RCC 7860 (cell line): ENCODE results near the gene KDM4C.
A peak's percentile ranks its signal among the peaks of the same experiment; 100 is the strongest.
"Not testable (repeated sequence)": the region's sequence is repeated elsewhere in the genome, so short reads cannot be mapped to it uniquely, and the experiment has no call there.

Experiments used
- DNase-seq: peaks from one replicate; pipeline ENCODE4 v3.0.0-alpha.2; 2015; ENCODE audit warnings: low spot score
- FAIRE-seq: peaks from 2 replicates; lab custom pipeline; 2012; peaks lifted over from hg19 to GRCh38; lab: Jason Lieb, UNC

KDM4C gene

DNA sequence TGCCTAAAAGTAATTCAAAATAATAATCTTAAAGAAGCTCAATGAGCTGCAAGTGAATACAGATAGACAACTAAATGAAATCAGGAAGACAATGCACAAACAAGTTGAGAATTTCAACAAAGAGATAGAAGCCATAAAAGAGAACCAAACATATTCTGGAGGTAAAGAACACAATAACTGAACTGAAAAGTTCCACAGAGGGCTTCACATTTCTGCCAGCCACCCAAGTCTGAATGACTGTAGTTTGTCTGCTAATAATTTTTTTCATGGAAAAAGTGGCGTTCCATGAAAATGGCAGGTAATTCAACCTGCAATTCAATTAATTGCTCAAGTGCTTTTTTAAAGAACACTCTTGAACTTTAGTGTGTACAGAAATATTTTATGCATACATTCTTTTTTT lies 251.3 kb downstream of the KDM4C start:
- DNase-seq = no peak
- FAIRE-seq = no peak

DNA sequence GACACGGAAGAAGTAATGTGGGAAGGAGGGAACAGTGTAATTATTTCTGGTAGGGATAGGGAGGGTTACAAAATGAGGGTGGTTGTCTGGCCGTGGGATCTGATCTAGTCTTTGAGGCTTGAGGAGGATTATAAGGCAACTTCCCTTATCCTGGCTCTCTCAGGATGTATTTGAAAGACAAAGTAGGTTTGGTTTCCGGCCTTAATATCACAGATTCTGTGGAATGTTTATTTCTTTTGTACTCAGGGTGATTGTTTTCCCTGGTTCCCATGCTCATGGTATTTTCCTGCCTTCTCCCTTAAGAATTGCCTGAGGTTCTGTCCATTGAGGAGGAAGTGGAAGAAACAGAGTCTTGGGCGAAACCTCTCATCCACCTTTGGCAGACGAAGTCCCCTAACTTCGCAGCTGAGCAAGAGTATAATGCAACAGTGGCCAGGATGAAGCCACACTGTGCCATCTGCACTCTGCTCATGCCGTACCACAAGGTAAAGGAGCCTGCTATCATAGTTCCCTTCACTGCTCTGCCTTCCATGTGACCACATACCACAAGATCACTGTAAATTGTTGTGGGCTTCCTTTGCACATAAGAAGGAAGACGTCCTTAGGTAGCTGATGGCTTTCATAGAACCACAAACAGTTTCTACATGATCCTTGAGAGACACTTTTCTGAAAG lies 253.8 kb downstream of the KDM4C start:
- DNase-seq (no peak), FAIRE-seq (no peak)

- FAIRE-seq (no peak), DNase-seq (no peak)
These were observed 270.2 kb downstream of the KDM4C start for GRCh38 chr9:7027996-7028395.

GRCh38 chr9:7028591-7028990 lies 270.8 kb downstream of the KDM4C start:
- DNase-seq (peak; percentile 68), FAIRE-seq (peak; percentile 52)

- not testable (repeated sequence) for DNase-seq, FAIRE-seq
These were observed 273.2 kb downstream of the KDM4C start for GRCh38 chr9:7030943-7031342.

GRCh38 chr9:7033076-7034045 lies 275.6 kb downstream of the KDM4C start:
- DNase-seq (no peak), FAIRE-seq (no peak)

DNA sequence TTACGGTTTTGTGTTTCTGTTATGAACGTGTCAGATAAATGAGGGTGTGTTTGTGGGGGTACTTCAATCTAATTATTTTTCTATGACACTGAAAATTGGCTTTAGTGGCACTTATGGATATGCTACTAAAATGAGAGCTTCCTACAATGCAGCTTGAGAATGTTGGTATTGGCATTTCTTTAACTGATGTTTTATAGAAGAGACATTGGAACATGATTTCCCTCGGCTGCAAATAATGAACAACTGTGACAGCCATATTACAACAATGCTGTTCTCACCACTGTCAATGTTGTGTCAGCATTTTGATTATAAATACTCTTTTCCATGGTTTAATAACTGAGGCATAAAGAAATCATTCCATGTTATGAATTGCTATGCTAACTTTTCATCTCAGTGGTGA lies 279.4 kb downstream of the KDM4C start:
- FAIRE-seq = no peak
- DNase-seq = no peak

DNA sequence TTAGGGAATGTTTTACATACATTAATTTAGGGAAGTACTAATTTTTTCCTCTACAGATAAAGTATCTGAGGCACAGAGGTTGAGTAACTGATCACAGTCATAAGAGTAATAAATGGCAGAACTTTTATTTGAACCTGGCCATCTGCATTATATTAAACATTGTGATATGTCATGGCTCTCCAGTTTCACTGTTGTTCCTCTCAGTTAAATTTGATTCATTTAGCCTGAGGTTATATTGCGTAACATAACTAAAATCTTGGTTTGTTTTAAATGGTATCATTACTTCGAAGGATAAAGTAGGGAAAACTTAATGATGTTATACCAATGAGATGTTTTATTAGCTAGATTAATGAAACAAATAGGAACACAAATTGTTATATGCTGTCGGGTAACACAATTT lies 284.4 kb downstream of the KDM4C start:
- FAIRE-seq = no peak
- DNase-seq = no peak

DNA sequence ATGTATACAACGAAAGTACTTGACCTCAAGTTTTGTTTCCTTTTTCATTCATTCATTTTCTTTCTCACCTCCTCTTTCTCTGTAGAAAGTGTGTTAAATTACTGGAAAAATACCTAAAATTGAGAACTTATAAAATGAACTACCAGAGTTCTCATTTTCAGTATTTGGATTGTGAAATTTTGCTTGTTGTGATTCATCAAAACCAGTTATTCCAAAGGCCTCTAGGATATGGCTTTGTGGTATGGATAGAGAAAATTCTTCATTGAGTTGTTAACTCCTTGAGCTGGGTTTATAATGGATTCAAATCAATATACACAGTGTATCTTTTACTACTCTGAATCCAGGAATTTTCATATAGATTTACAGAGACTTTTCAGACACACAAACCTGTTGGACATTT lies 287.6 kb downstream of the KDM4C start:
- FAIRE-seq (no peak), DNase-seq (no peak)

DNA sequence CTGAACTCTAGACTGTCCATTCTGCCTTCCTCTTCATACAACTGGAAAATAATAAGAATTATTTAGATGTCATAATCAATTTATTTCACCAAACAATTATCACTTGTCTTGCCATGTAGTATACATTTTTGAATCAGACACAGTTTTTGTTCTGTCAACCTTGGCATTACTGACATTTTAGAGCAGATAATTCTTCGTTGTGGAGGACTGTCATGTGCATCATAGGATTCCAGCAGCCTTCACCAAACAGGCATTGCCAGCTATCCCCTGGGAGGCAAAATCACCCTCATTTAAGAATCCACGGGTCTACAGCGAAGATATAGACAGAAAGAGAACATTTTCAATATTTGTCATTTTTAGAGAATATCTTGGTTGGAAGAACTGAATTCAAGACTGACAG lies 293.9 kb downstream of the KDM4C start:
- FAIRE-seq (no peak), DNase-seq (no peak)

- DNase-seq = no peak
- no peak for FAIRE-seq
These were observed 296.1 kb downstream of the KDM4C start for GRCh38 chr9:7053903-7054302.

DNA sequence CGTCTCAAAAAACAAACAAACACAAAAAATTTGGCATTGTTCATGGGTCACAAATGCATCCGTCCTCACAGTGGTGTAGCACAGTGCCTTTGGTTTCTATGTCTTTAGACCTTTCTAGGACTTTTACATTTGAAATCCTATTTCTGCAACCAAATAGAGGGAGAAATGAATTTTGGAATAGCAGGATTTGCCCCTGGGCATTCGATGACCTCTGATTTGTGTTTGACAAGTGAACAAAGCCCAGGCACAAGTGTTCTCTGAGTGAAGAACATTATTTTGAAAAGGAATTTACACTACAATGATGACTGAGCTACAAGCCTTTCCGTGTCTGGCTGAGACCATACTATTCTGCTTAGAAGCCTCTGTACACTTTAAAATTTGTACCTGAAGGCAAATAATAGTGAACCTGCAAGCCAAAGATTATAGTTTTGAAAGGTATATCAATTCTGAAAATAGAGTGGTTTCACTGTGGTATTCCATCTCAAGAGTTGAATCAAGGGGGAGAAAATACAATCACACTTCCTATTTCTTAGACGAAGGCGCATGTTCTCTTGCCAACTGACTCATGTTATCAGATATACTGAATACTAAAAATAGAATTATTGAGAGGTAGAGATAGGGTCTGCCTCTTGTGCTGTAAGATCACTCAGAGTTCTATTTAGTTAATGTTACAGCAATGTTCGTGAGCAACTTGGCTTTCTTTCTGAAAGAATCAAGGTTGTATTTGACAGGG lies 297.6 kb downstream of the KDM4C start:
- FAIRE-seq (no peak), DNase-seq (no peak)

DNA sequence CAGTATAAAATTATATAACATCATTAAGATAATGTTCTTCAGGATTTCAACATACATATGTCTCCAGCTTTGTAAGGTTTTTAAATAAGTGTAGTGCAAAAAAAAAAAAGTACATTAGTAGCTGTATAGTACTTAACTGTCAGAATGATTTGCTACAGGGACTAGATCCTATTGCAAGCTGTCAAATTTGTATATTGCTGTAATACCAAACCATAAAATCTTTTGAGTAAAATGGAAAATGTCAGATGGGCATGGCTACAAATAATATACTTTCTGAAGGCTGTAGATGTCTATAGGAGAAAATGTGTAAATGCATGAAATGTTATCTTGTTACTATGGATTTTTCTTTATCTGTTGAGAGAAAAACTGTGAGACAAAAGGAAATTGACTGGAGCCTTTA lies 298.5 kb downstream of the KDM4C start:
- DNase-seq (no peak), FAIRE-seq (no peak)

DNA sequence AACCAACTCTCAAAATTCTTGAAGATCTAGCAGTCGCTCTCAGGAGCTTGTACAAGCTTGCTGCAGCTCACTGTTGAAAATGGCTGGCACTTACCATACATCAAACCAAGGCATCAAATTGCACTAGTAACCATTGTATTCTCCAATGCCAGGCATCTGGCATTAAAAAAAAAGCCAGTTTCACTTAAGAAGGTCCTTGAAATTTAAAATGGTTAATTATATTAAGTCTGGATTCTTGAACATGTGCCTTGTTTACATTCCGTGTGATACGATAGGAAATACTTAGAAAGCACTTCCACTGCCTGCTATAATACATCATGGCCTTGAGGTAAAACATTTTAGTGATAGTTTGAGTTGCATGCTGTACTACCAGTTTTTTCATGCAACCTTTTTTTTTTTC lies 300.7 kb downstream of the KDM4C start:
- FAIRE-seq (no peak), DNase-seq (no peak)

- FAIRE-seq (no peak), DNase-seq (no peak)
These were observed 309.4 kb downstream of the KDM4C start for GRCh38 chr9:7067169-7067568.

- FAIRE-seq (no peak), DNase-seq (no peak)
These were observed 314.1 kb downstream of the KDM4C start for GRCh38 chr9:7071916-7072315.

GRCh38 chr9:7073706-7074105 lies 315.9 kb downstream of the KDM4C start:
- FAIRE-seq = no peak

DNA sequence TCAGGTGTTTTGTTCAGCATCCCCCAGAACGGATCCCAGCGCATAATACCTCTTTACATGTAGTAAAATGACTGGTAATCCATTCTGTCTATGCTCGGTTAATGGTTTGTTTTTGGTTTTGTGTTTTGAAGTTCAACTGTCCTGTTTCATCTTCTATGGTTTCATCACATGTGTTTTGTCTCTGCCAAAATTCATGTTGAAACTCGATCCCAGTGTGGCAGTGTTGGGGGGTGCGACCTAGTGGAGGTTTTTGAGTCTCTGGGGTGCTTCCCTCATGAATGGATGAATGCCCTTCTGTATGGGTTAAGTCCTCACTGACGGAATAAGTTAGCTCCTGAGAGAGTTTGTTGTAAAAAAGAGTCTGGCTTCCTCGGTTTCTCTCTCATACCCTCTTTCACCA lies 317.4 kb downstream of the KDM4C start:
- no peak for DNase-seq
- no peak for FAIRE-seq

More at GRCh38 chr9:7073706-7074105, 315.9 kb downstream of the KDM4C start:
- DNase-seq = no peak

GRCh38 chr9:7079051-7079450 lies 321.3 kb downstream of the KDM4C start:
- no peak for FAIRE-seq

DNA sequence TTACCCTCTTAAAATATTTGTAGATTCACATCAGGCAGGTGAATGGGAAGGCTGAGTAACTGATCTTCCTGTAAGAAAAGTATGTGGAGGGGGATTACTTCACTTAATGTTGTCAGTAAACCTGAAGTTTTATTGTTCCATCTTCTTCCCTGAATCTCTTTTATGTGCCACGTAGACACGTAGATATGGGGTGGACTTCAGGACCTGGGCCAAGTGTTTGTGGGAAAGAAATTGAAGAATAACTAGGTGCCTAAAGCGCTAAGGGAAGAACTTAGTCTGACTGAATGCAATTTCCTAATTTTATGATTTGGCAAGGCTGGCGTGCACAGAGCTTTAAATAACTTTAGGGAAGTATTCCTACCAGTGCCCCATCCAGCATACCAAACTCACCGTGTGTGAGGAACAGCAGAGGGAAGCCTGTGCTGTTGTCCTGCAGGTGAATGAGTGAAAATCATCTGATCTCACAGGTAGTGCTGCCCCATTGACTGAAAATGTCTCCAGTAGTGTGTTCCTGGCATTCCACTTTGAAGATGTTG lies 323.4 kb downstream of the KDM4C start:
- FAIRE-seq (no peak), DNase-seq (no peak)

More at GRCh38 chr9:7079051-7079450, 321.3 kb downstream of the KDM4C start:
- DNase-seq = no peak

DNA sequence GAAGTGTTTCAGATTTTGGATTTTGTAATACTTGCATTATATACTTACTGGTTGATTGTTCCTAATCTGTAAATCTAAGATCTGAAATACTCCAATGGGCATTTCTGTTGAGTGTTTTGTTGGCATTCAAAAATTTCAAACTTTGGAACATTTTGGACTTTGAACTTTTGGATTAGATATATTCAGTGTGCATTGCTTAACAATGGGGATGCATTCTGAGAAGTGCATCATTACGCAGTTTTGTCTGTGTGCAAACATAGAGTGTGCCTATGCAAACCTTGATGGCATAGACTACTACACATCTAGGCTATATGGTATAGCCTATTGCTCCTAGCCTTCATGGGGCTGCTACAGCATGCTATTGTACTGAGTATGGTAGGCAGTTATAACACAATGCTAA lies 325.4 kb downstream of the KDM4C start:
- DNase-seq (no peak), FAIRE-seq (no peak)
